Measurements from ENCODE around the gene RBMS1. TPM values are rescaled to one million over a fixed set of nuclear protein-coding genes. Genes with fewer than 3 reads are reported as not detected.

The RBMS1 gene
- total and polyA plus RNA-seq, 2 of the 13 experiments (the other 11 are each of a cell fraction or from before 2014, with no cell fraction given): 55.5 to 110 TPM

DNA sequence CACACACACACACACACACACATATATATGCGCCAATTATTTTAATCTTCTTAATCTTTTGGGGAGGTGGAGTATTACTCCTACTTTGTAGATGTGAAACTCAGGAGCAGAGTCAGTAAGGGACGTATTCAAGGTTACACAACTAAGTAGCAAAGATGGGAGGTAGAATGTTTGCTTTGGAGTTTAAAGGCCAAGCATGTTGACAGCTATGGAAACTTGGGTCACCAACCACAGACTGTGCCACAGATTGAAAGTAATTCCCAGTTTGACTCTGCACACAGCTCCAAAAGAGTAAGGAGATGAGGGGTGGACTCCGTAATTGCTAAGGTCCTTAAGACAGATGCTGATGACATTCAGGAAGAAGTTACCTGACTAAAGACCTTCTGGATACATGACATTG is 168.7 kb downstream of the RBMS1 start (continued):
- TF ChIP-seq, protein P1, sequence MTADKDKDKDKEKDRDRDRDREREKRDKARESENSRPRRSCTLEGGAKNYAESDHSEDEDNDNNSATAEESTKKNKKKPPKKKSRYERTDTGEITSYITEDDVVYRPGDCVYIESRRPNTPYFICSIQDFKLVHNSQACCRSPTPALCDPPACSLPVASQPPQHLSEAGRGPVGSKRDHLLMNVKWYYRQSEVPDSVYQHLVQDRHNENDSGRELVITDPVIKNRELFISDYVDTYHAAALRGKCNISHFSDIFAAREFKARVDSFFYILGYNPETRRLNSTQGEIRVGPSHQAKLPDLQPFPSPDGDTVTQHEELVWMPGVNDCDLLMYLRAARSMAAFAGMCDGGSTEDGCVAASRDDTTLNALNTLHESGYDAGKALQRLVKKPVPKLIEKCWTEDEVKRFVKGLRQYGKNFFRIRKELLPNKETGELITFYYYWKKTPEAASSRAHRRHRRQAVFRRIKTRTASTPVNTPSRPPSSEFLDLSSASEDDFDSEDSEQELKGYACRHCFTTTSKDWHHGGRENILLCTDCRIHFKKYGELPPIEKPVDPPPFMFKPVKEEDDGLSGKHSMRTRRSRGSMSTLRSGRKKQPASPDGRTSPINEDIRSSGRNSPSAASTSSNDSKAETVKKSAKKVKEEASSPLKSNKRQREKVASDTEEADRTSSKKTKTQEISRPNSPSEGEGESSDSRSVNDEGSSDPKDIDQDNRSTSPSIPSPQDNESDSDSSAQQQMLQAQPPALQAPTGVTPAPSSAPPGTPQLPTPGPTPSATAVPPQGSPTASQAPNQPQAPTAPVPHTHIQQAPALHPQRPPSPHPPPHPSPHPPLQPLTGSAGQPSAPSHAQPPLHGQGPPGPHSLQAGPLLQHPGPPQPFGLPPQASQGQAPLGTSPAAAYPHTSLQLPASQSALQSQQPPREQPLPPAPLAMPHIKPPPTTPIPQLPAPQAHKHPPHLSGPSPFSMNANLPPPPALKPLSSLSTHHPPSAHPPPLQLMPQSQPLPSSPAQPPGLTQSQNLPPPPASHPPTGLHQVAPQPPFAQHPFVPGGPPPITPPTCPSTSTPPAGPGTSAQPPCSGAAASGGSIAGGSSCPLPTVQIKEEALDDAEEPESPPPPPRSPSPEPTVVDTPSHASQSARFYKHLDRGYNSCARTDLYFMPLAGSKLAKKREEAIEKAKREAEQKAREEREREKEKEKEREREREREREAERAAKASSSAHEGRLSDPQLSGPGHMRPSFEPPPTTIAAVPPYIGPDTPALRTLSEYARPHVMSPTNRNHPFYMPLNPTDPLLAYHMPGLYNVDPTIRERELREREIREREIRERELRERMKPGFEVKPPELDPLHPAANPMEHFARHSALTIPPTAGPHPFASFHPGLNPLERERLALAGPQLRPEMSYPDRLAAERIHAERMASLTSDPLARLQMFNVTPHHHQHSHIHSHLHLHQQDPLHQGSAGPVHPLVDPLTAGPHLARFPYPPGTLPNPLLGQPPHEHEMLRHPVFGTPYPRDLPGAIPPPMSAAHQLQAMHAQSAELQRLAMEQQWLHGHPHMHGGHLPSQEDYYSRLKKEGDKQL (CRISPR knock-in tag; IDR thresholded peaks at IDR 0.05; ENCODE audit: low read depth): no peak
- no peak for TF ChIP-seq ZNF337 (CRISPR knock-in tag; IDR thresholded peaks at IDR 0.05; ENCODE audit: borderline replicate concordance, low read depth)
- TF ChIP-seq, protein P2, sequence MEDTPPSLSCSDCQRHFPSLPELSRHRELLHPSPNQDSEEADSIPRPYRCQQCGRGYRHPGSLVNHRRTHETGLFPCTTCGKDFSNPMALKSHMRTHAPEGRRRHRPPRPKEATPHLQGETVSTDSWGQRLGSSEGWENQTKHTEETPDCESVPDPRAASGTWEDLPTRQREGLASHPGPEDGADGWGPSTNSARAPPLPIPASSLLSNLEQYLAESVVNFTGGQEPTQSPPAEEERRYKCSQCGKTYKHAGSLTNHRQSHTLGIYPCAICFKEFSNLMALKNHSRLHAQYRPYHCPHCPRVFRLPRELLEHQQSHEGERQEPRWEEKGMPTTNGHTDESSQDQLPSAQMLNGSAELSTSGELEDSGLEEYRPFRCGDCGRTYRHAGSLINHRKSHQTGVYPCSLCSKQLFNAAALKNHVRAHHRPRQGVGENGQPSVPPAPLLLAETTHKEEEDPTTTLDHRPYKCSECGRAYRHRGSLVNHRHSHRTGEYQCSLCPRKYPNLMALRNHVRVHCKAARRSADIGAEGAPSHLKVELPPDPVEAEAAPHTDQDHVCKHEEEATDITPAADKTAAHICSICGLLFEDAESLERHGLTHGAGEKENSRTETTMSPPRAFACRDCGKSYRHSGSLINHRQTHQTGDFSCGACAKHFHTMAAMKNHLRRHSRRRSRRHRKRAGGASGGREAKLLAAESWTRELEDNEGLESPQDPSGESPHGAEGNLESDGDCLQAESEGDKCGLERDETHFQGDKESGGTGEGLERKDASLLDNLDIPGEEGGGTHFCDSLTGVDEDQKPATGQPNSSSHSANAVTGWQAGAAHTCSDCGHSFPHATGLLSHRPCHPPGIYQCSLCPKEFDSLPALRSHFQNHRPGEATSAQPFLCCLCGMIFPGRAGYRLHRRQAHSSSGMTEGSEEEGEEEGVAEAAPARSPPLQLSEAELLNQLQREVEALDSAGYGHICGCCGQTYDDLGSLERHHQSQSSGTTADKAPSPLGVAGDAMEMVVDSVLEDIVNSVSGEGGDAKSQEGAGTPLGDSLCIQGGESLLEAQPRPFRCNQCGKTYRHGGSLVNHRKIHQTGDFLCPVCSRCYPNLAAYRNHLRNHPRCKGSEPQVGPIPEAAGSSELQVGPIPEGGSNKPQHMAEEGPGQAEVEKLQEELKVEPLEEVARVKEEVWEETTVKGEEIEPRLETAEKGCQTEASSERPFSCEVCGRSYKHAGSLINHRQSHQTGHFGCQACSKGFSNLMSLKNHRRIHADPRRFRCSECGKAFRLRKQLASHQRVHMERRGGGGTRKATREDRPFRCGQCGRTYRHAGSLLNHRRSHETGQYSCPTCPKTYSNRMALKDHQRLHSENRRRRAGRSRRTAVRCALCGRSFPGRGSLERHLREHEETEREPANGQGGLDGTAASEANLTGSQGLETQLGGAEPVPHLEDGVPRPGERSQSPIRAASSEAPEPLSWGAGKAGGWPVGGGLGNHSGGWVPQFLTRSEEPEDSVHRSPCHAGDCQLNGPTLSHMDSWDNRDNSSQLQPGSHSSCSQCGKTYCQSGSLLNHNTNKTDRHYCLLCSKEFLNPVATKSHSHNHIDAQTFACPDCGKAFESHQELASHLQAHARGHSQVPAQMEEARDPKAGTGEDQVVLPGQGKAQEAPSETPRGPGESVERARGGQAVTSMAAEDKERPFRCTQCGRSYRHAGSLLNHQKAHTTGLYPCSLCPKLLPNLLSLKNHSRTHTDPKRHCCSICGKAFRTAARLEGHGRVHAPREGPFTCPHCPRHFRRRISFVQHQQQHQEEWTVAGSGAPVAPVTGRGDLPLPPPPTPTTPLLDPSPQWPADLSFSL (CRISPR knock-in tag; IDR thresholded peaks at IDR 0.05): no peak
- TF ChIP-seq ZNF232 (CRISPR knock-in tag; IDR thresholded peaks at IDR 0.05; ENCODE audit: borderline replicate concordance): no peak
- no peak for TF ChIP-seq ZNF326 (CRISPR knock-in tag; IDR thresholded peaks at IDR 0.05; ENCODE audit: borderline replicate concordance)
- no peak for TF ChIP-seq AFF4 (CRISPR knock-in tag; IDR thresholded peaks at IDR 0.05)
- TF ChIP-seq CREB1 (IDR thresholded peaks at IDR 0.05): no peak
- TF ChIP-seq CREB1 (CRISPR knock-in tag; IDR thresholded peaks at IDR 0.05): no peak

Measured in HepG2 (cell line).